CD14-positive monocyte (primary cell): Measurements from ENCODE around the gene EPC1. TPM values are rescaled to one million over a fixed set of nuclear protein-coding genes. Genes with fewer than 3 reads are reported as not detected.
"Not testable (repeated sequence)": the region's sequence is repeated elsewhere in the genome, so short reads cannot be mapped to it uniquely, and the experiment has no call there.

Experiments
- DNase-seq, 3 donors: peaks; one replicate each; pipeline ENCODE4 v3.0.0-alpha.2; 2011 to 2022
- H2AFZ ChIP-seq: 2 replicates; pipeline ENCODE4 v1.6.0; 2012; ENCODE audit warnings: mild to moderate bottlenecking, low read depth, low read length, inconsistent platforms; ENCODE audit not compliant: insufficient read depth, poor library complexity, severe bottlenecking
- H3K27ac ChIP-seq, 2 donors: 1 replicate in 1 of 2; 2 replicates in 1 of 2; pipeline ENCODE4 v1.5.1; 2012 to 2013; ENCODE audit warnings: low read length in 2 of 2, control low read depth in 1 of 2, inconsistent platforms in 1 of 2, low read depth in 1 of 2, mild to moderate bottlenecking in 1 of 2
- H3K27me3 ChIP-seq, 2 donors: one replicate each; pipeline versions ENCODE4 v1.6.0 to v1.6.1; 2011 to 2013; ENCODE audit warnings: low read length in 2 of 2; ENCODE audit not compliant: control insufficient read depth in 2 of 2, insufficient read depth in 2 of 2
- H3K36me3 ChIP-seq, 2 donors: replicated peaks in 1 of 2; 1 replicate in 1 of 2; 2 replicates in 1 of 2; pipeline versions ENCODE4 v1.5.1 to v1.6.1; 2012 to 2013; ENCODE audit warnings: low read length in 2 of 2, control low read depth in 1 of 2, inconsistent platforms in 1 of 2, mild to moderate bottlenecking in 1 of 2; ENCODE audit not compliant: insufficient read depth in 2 of 2, control insufficient read depth in 1 of 2
- H3K4me1 ChIP-seq, 2 donors: 1 replicate in 1 of 2; 2 replicates in 1 of 2; pipeline versions ENCODE4 v1.5.1 to v1.6.1; 2012 to 2013; ENCODE audit warnings: low read length in 2 of 2, control low read depth in 1 of 2, inconsistent platforms in 1 of 2, mild to moderate bottlenecking in 1 of 2, moderate library complexity in 1 of 2; ENCODE audit not compliant: insufficient read depth in 2 of 2, control insufficient read depth in 1 of 2
- H3K4me2 ChIP-seq: replicated peaks from 2 replicates; pipeline ENCODE3; 2012; ENCODE audit warnings: low read length, moderate library complexity, mild to moderate bottlenecking; ENCODE audit not compliant: poor library complexity, severe bottlenecking; ENCODE audit errors: extremely low read depth
- H3K4me3 ChIP-seq, 3 experiments: fragments of 200-600 bp in 1 of 3; sonication (generic) in 1 of 3; replicated peaks in 1 of 3; 1 replicate in 2 of 3; 2 replicates in 1 of 3; pipeline ENCODE4 v1.5.1; 2011 to 2013; ENCODE audit warnings: low read length in 3 of 3, mild to moderate bottlenecking in 3 of 3, control low read depth in 2 of 3, low read depth in 2 of 3, inconsistent platforms in 1 of 3, moderate library complexity in 1 of 3
- H3K79me2 ChIP-seq: 2 replicates; pipeline ENCODE4 v1.6.0; 2012; ENCODE audit warnings: mild to moderate bottlenecking, control low read depth, inconsistent platforms, low read length, moderate library complexity; ENCODE audit not compliant: insufficient read depth
- H3K9ac ChIP-seq: 2 replicates; pipeline ENCODE4 v1.6.0; 2017; ENCODE audit warnings: low read length, mild to moderate bottlenecking; ENCODE audit not compliant: insufficient read depth, poor library complexity, severe bottlenecking
- H3K9me3 ChIP-seq, 2 donors: replicated peaks in 1 of 2; 1 replicate in 1 of 2; 2 replicates in 1 of 2; pipeline versions ENCODE4 v1.5.1 to v1.6.1; 2012 to 2013; ENCODE audit warnings: low read length in 2 of 2, control low read depth in 1 of 2; ENCODE audit not compliant: control insufficient read depth in 1 of 2, insufficient read depth in 1 of 2
- H4K20me1 ChIP-seq: 2 replicates; pipeline ENCODE4 v1.6.0; 2012; ENCODE audit warnings: mild to moderate bottlenecking, low read length, control low read depth, moderate library complexity; ENCODE audit not compliant: insufficient read depth
- H3K27ac Mint-ChIP-seq, 7 donors: one replicate each; pipeline ENCODE4 v1.8.0; 2020; ENCODE audit warnings: mild to moderate bottlenecking in 7 of 7, mixed read lengths in 7 of 7, moderate library complexity in 6 of 7, inconsistent platforms in 2 of 7
- H3K27me3 Mint-ChIP-seq, 3 donors: one replicate each; pipeline ENCODE4 v1.8.0; 2021 to 2022; ENCODE audit warnings: low read depth in 3 of 3, mild to moderate bottlenecking in 3 of 3, mixed read lengths in 3 of 3, moderate library complexity in 3 of 3, inconsistent platforms in 1 of 3
- H3K36me3 Mint-ChIP-seq, 2 donors: one replicate each; pipeline ENCODE4 v1.8.0; 2020; ENCODE audit warnings: mixed read lengths in 2 of 2, inconsistent platforms in 1 of 2, mild to moderate bottlenecking in 1 of 2
- H3K4me1 Mint-ChIP-seq: one replicate; pipeline ENCODE4 v1.8.0; 2020; ENCODE audit warnings: mild to moderate bottlenecking, mixed read lengths
- H3K4me3 Mint-ChIP-seq, 2 donors: one replicate each; pipeline ENCODE4 v1.8.0; 2020; ENCODE audit warnings: mild to moderate bottlenecking in 2 of 2, mixed read lengths in 2 of 2, moderate library complexity in 1 of 2
- H3K9me3 Mint-ChIP-seq, 7 donors: one replicate each; pipeline ENCODE4 v1.8.0; 2020 to 2022; ENCODE audit warnings: mixed read lengths in 7 of 7, mild to moderate bottlenecking in 6 of 7, moderate library complexity in 6 of 7, inconsistent platforms in 2 of 7
- CTCF ChIP-seq: fragments of 200-600 bp; IDR thresholded peaks from one replicate; pipeline ENCODE4 v1.8.0; 2022; ENCODE audit warnings: antibody characterized with exemption, mild to moderate bottlenecking
- WGBS: methylation state at CpG from one replicate; pipeline ENCODE4 v1.1.5; 2013; ENCODE audit warnings: missing lambda C conversion rate; ENCODE audit not compliant: insufficient coverage; 5-methylcytosine and 5-hydroxymethylcytosine counted together
- intact Hi-C, 2 donors: fragments of 100-400 bp; cut with micrococcal nuclease; formaldehyde crosslinking; loops; one replicate each; pipeline versions ENCODE4 v1.15.0 to v1.15.1; 2023
- polyA plus RNA-seq, 3 donors: library from polyadenylated mRNA; depleted of rRNA in 1 of 3; unstranded in 2 of 3; stranded (reverse) in 1 of 3; fragments of 300-500 nt in 2 of 3; fragments of >200 nt in 1 of 3; fragmentation: Illumina TruSeq in 2 of 3; gene quantifications; 1 replicate in 2 of 3; 2 replicates in 1 of 3; pipeline ENCODE4 v1.2.3, GENCODE V29; 2012 to 2021

Gene EPC1
- polyA plus RNA-seq, 3 donors: 28.3 to 60.8 (median 31.0) TPM

GRCh38 chr10:32366588-32366987, 19.6 kb upstream of the EPC1 start:
- Histone ChIP-seq H3K27ac (no peak overlapping the region), H3K4me3 (no peak overlapping the region), H3K9ac (no peak overlapping the region), H2AFZ (no peak overlapping the region), H3K27me3 (no peaks in the 10 kb centered on the region), H3K4me1 (peaks cover 3 to 16% of the 10 kb centered on the region in 2 donors), H4K20me1 (peaks cover 34% of the 10 kb centered on the region), H3K9me3 (no peaks in the 10 kb centered on the region), H3K4me2 (no peak overlapping the region), H3K36me3 (peaks cover 0 to 8% of the 10 kb centered on the region in 2 donors), H3K79me2 (peaks cover 88% of the 10 kb centered on the region)
- peaks cover 0 to 2% (median 0%) of the 10 kb centered on the region in 3 donors for H3K27me3 Mint-ChIP-seq
- peaks cover 30% of the 10 kb centered on the region for H3K4me1 Mint-ChIP-seq
- DNase-seq: no peak
- no peaks in the 10 kb centered on the region for H3K9me3 Mint-ChIP-seq
- intact Hi-C loops: loop anchor here (2.0 to 5.0 kb wide), 2 partner anchors 109 to 110 kb away; no protein-coding TSS in a partner anchor
- H3K36me3 Mint-ChIP-seq: peaks cover 2 to 13% of the 10 kb centered on the region in 2 donors
- peak overlapping the region in 2 of 7 donors; percentile 28 to 41 for H3K27ac Mint-ChIP-seq
- TF ChIP-seq CTCF: no peak
- no CpG with 5 or more reads among the region's 3 CpGs for WGBS
- H3K4me3 Mint-ChIP-seq: no peak overlapping the region

GRCh38 chr10:32366111-32366510, 19.2 kb upstream of the EPC1 start:
- peak overlapping the region in 3 of 7 donors; percentile 30 to 78 (median 40) for H3K27ac Mint-ChIP-seq
- H3K36me3 Mint-ChIP-seq: peaks cover 0 to 8% of the 10 kb centered on the region in 2 donors
- peak overlapping the region; percentile 24 to 57 for H3K4me3 Mint-ChIP-seq
- intact Hi-C loops: loop anchor here (2.0 to 5.0 kb wide), 2 partner anchors 109 kb away; no protein-coding TSS in a partner anchor
- Histone ChIP-seq H3K4me3 (no peak overlapping the region), H4K20me1 (peaks cover 37% of the 10 kb centered on the region), H3K4me1 (peaks cover 3 to 16% of the 10 kb centered on the region in 2 donors), H3K79me2 (peaks cover 87% of the 10 kb centered on the region), H2AFZ (no peak overlapping the region), H3K36me3 (peaks cover 0 to 7% of the 10 kb centered on the region in 2 donors), H3K27me3 (no peaks in the 10 kb centered on the region), H3K9ac (no peak overlapping the region), H3K4me2 (peak overlapping the region; percentile 27), H3K27ac (no peak overlapping the region), H3K9me3 (no peaks in the 10 kb centered on the region)
- H3K9me3 Mint-ChIP-seq: no peaks in the 10 kb centered on the region
- no peak for TF ChIP-seq CTCF
- peaks cover 0 to 2% (median 0%) of the 10 kb centered on the region in 3 donors for H3K27me3 Mint-ChIP-seq
- no CpG with 5 or more reads among the region's 4 CpGs for WGBS
- peaks cover 33% of the 10 kb centered on the region for H3K4me1 Mint-ChIP-seq
- DNase-seq: no peak

- H3K27ac ChIP-seq, DNase-seq, H3K9me3 ChIP-seq, H3K27me3 Mint-ChIP-seq, H3K9ac ChIP-seq, H3K4me2 ChIP-seq, H3K36me3 ChIP-seq, H3K4me3 Mint-ChIP-seq, H3K4me3 ChIP-seq, H3K27me3 ChIP-seq, H3K9me3 Mint-ChIP-seq, H2AFZ ChIP-seq, H3K36me3 Mint-ChIP-seq: not testable (repeated sequence)
- Mint-ChIP-seq H3K27ac (peak overlapping the region in 1 of 7 donors; percentile 73), H3K4me1 (peaks cover 33% of the 10 kb centered on the region)
- intact Hi-C loops: loop anchor here in 1 of 2 donors (5.0 kb wide), 1 partner anchor 108 kb away; no protein-coding TSS in a partner anchor
- Histone ChIP-seq H3K4me1 (peaks cover 3 to 16% of the 10 kb centered on the region in 2 donors), H4K20me1 (peaks cover 38% of the 10 kb centered on the region), H3K79me2 (peaks cover 88% of the 10 kb centered on the region)
- no CpG with 5 or more reads among the region's 8 CpGs for whole genome bisulfite sequencing
Measured at GRCh38 chr10:32365404-32365803, 18.4 kb upstream of the EPC1 start.
